Adrenal gland (tissue), 12 donors: ENCODE data around the gene CNGA1. TPM values are rescaled to one million over a fixed set of nuclear protein-coding genes. Genes with fewer than 3 reads are reported as not detected.
A peak's percentile ranks its signal among the peaks of the same experiment; 100 is the strongest.
"Not testable (repeated sequence)": the region's sequence is repeated elsewhere in the genome, so short reads cannot be mapped to it uniquely, and the experiment has no call there.

Experiments used
- DNase-seq, 7 donors: peaks; one replicate each; pipeline ENCODE4 v3.0.0-alpha.2; 2019 to 2020
- H3K27ac ChIP-seq, 5 donors: fragments of 200-600 bp; sonication (generic) in 4 of 5; 1 replicate in 3 of 5; 2 replicates in 2 of 5; pipeline versions ENCODE4 v1.5.1 to v1.8.0; 2016 to 2020; ENCODE audit warnings: mild to moderate bottlenecking in 1 of 5
- H3K27me3 ChIP-seq: fragments of 200-600 bp; 2 replicates; pipeline ENCODE4 v1.8.0; 2021
- H3K36me3 ChIP-seq, 2 donors: fragments of 200-600 bp; replicated peaks in 1 of 2; 1 replicate in 1 of 2; 2 replicates in 1 of 2; pipeline versions ENCODE4 v1.5.1 to v1.8.0; 2018 to 2022
- H3K4me1 ChIP-seq, 2 donors: fragments of 200-600 bp; replicated peaks in 1 of 2; 1 replicate in 1 of 2; 2 replicates in 1 of 2; pipeline versions ENCODE4 v1.5.1 to v1.8.0; 2018 to 2021
- H3K4me3 ChIP-seq, 4 donors: fragments of 200-600 bp; sonication (generic) in 3 of 4; one replicate each; pipeline ENCODE4 v1.5.1; 2016 to 2018
- H3K9me3 ChIP-seq, 3 donors: fragments of 200-600 bp; sonication (generic) in 1 of 3; replicated peaks in 1 of 3; 1 replicate in 2 of 3; 2 replicates in 1 of 3; pipeline versions ENCODE4 v1.5.1 to v1.8.0; 2016 to 2021
- CTCF ChIP-seq, 6 experiments: fragments of 450-650 bp in 4 of 6; fragments of 200-600 bp in 2 of 6; sonication (generic) in 1 of 6; IDR thresholded peaks; 1 replicate in 5 of 6; 2 replicates in 1 of 6; pipeline versions ENCODE4 v1.5.1 to v1.8.0; 2016 to 2021; ENCODE audit warnings: antibody characterized with exemption in 6 of 6, mild to moderate bottlenecking in 2 of 6, moderate library complexity in 1 of 6
- POLR2A ChIP-seq, 2 donors: fragments of 450-650 bp; IDR thresholded peaks; one replicate each; pipeline ENCODE4 v1.6.1; 2017; ENCODE audit warnings: antibody characterized with exemption in 2 of 2, mild to moderate bottlenecking in 2 of 2, moderate library complexity in 1 of 2
- WGBS, 4 donors: extraction: QIAGEN DNeasy Blood & Tissue Kit in 2 of 4; methylation state at CpG; one replicate each; pipeline versions ENCODE4 v1.1.5 to v1.1.7; 2013 to 2017; 5-methylcytosine and 5-hydroxymethylcytosine counted together
- intact Hi-C, 2 donors: fragments of 100-400 bp; cut with DNase I; formaldehyde crosslinking; loops; one replicate each; pipeline versions ENCODE4 v1.14.1 to v1.15.0; 2022 to 2023
- polyA plus RNA-seq, 3 donors: library from polyadenylated mRNA; stranded (reverse); fragments of 200-250 nt in 2 of 3; fragments of 350-450 nt in 1 of 3; fragmentation: Illumina TruSeq in 1 of 3; extraction: RNeasy Lipid Tissue Mini Kit (QIAGEN cat#74804) in 1 of 3; gene quantifications; one replicate each; pipeline ENCODE4 v1.2.3, GENCODE V29; 2013 to 2014
- total RNA-seq, 9 donors: library from RNA; depleted of rRNA in 4 of 9; stranded (reverse); fragments of >200 nt in 4 of 9; fragments of 120-200 nt in 1 of 9; fragmentation: NEBNext Ultra II Directional in 1 of 9; extraction: Animal tissue kit (Norgen Biotek cat#: 25700) in 1 of 9; gene quantifications; one replicate each; pipeline versions ENCODE4 v1.1.0 to v1.2.4, GENCODE V29; 2013 to 2023
- donor health status: healthy with polysubstance abuse.
- donor health status: Bipolar disorder and iron deficiency.
- donor health status: DM: yes; HTN: yes; CAD: no.
- donor health status: DM: no; HTN: no; CAD: no.
- donor health status: DM: no; HTN: no; CAD: no.
- donor health status: DM: yes; HTN: yes; CAD: no.

The CNGA1 gene
- total and polyA plus RNA-seq, 12 donors, result 0.24 to 4.8 (median 1.2) TPM; not detected in 1

GRCh38 chr4:47929682-47930201 lies 86.7 kb downstream of the CNGA1 start:
- H3K27ac ChIP-seq, result no peak overlapping the region
- H3K4me3 ChIP-seq, result no peak overlapping the region
- TF ChIP-seq POLR2A (IDR thresholded peaks at IDR 0.05), result no peak
- no peak for TF ChIP-seq CTCF (IDR thresholded peaks at IDR 0.05)
- intact Hi-C loops, result loop anchor here (5.0 to 10.0 kb wide), 2 partner anchors 255 to 257 kb away; no protein-coding TSS in a partner anchor
- H3K4me1 ChIP-seq, result peaks cover 0 to 16% of the 10 kb centered on the region in 2 donors
- DNase-seq, result no peak
- WGBS, 4 donors, result 58 to 77% (median 64%) methylated on average over 4 of the region's 4 CpGs
- H3K36me3 ChIP-seq, result no peaks in the 10 kb centered on the region
- H3K9me3 ChIP-seq, result no peaks in the 10 kb centered on the region
- no peaks in the 10 kb centered on the region for H3K27me3 ChIP-seq

GRCh38 chr4:47926667-47927258 lies 89.7 kb downstream of the CNGA1 start:
- WGBS, 4 donors, result 8 to 9% (median 8%) methylated on average over 12 to 15 of the region's 15 CpGs
- H3K27me3 ChIP-seq, result peaks cover 7% of the 10 kb centered on the region
- H3K4me3 ChIP-seq, result no peak overlapping the region
- DNase-seq, result peak; percentile 45 to 71 (median 58)
- H3K9me3 ChIP-seq, result no peaks in the 10 kb centered on the region
- H3K4me1 ChIP-seq, result peaks cover 0 to 16% of the 10 kb centered on the region in 2 donors
- intact Hi-C loops, result no loop called here
- no peak overlapping the region for H3K27ac ChIP-seq
- no peaks in the 10 kb centered on the region for H3K36me3 ChIP-seq
- TF ChIP-seq CTCF (IDR thresholded peaks at IDR 0.05) (peak; percentile 21 to 64 (median 58)), POLR2A (IDR thresholded peaks at IDR 0.05) (no peak)

- H3K27ac ChIP-seq, H3K27me3 ChIP-seq, H3K9me3 ChIP-seq, H3K4me1 ChIP-seq, H3K4me3 ChIP-seq, DNase-seq, intact Hi-C loops, H3K36me3 ChIP-seq: not testable (repeated sequence)
- WGBS, 4 donors, result 52 to 63% (median 59%) methylated on average over 7 to 8 of the region's 8 CpGs
These were observed 93.2 kb downstream of the CNGA1 start for GRCh38 chr4:47923261-47923608.

- H3K4me3 ChIP-seq, H3K27me3 ChIP-seq, DNase-seq, H3K9me3 ChIP-seq, H3K4me1 ChIP-seq, intact Hi-C loops, H3K27ac ChIP-seq, H3K36me3 ChIP-seq: not testable (repeated sequence)
- 42 to 68% (median 65%) methylated on average over 10 to 17 of the region's 17 CpGs for WGBS, 4 donors
These were observed 93.8 kb downstream of the CNGA1 start for GRCh38 chr4:47922436-47923260.

- H3K27ac ChIP-seq, H3K9me3 ChIP-seq, H3K4me1 ChIP-seq, H3K36me3 ChIP-seq, DNase-seq, H3K27me3 ChIP-seq, intact Hi-C loops, H3K4me3 ChIP-seq: not testable (repeated sequence)
- WGBS, 4 donors, result 84 to 100% (median 100%) methylated on average over 1 of the region's 1 CpG
These were observed 99.3 kb downstream of the CNGA1 start for GRCh38 chr4:47917163-47917562.
